Small intestine (tissue), 7 donors: Measurements from ENCODE around the gene SECTM1. TPM values are rescaled to one million over a fixed set of nuclear protein-coding genes. Genes with fewer than 3 reads are reported as not detected.
A peak's percentile ranks its signal among the peaks of the same experiment; 100 is the strongest.

ENCODE experiments used
- DNase-seq, 2 donors: peaks; one replicate each; pipeline versions ENCODE4 v3.0.0 to v3.0.0-alpha.2; 2013
- FAIRE-seq: peaks from 2 replicates; lab custom pipeline; 2012; peaks lifted over from hg19 to GRCh38; lab: Jason Lieb, UNC
- H3K27ac ChIP-seq, 3 donors: one replicate each; pipeline ENCODE4 v1.5.1; 2013; ENCODE audit warnings: low read length in 2 of 3, mild to moderate bottlenecking in 2 of 3, control low read depth in 1 of 3, inconsistent platforms in 1 of 3, low read depth in 1 of 3, moderate library complexity in 1 of 3
- H3K27me3 ChIP-seq, 3 donors: one replicate each; pipeline ENCODE4 v1.6.1; 2013; ENCODE audit warnings: low read length in 3 of 3, inconsistent platforms in 1 of 3; ENCODE audit not compliant: control insufficient read depth in 3 of 3, insufficient read depth in 3 of 3
- H3K36me3 ChIP-seq, 3 donors: one replicate each; pipeline ENCODE4 v1.6.1; 2013; ENCODE audit warnings: low read length in 3 of 3, inconsistent platforms in 1 of 3, low read depth in 1 of 3, mild to moderate bottlenecking in 1 of 3, moderate library complexity in 1 of 3; ENCODE audit not compliant: control insufficient read depth in 3 of 3, insufficient read depth in 2 of 3
- H3K4me1 ChIP-seq, 3 donors: one replicate each; pipeline ENCODE4 v1.6.1; 2013; ENCODE audit warnings: low read length in 2 of 3, inconsistent platforms in 1 of 3, low read depth in 1 of 3, mild to moderate bottlenecking in 1 of 3, moderate library complexity in 1 of 3; ENCODE audit not compliant: control insufficient read depth in 3 of 3, insufficient read depth in 2 of 3
- H3K4me3 ChIP-seq, 3 donors: one replicate each; pipeline ENCODE4 v1.5.1; 2013; ENCODE audit warnings: low read length in 3 of 3, control low read depth in 1 of 3, inconsistent platforms in 1 of 3, low read depth in 1 of 3, mild to moderate bottlenecking in 1 of 3, moderate library complexity in 1 of 3
- H3K9me3 ChIP-seq, 2 donors: one replicate each; pipeline ENCODE4 v1.6.1; 2013; ENCODE audit warnings: low read depth in 1 of 2, low read length in 1 of 2; ENCODE audit not compliant: control insufficient read depth in 2 of 2, insufficient read depth in 1 of 2
- WGBS, 3 donors: extraction: QIAGEN DNeasy Blood & Tissue Kit; methylation state at CpG; one replicate each; pipeline ENCODE4 v1.1.7; 2013; 5-methylcytosine and 5-hydroxymethylcytosine counted together
- polyA plus RNA-seq, 4 donors: library from polyadenylated mRNA; stranded (reverse) in 3 of 4; unstranded in 1 of 4; fragments of 200-250 nt in 3 of 4; fragments of 120-200 nt in 1 of 4; gene quantifications; one replicate each; pipeline versions ENCODE4 v1.2.1 to v1.2.3, GENCODE V29; 2013
- donor health status: healthy with polysubstance abuse.
- donor health status: control.
- donor health status: control.
- donor health status: Bipolar disorder and iron deficiency.
- donor health status: healthy.

SECTM1 gene
- polyA plus RNA-seq, 4 donors, result 13.6 to 81.9 (median 26.1) TPM

GRCh38 chr17:82338858-82339633 is 5.5 kb upstream of the SECTM1 start:
- peak overlapping the region; percentile 37 to 84 (median 65) for H3K27ac ChIP-seq
- H3K4me3 ChIP-seq, result peak overlapping the region in 2 of 3 donors; percentile 32 to 41
- H3K36me3 ChIP-seq, result no peaks in the 10 kb centered on the region
- H3K27me3 ChIP-seq, result peaks cover 0 to 5% (median 0%) of the 10 kb centered on the region in 3 donors
- peak; percentile 84 to 89 for DNase-seq
- peaks cover 0 to 29% (median 5%) of the 10 kb centered on the region in 3 donors for H3K4me1 ChIP-seq
- H3K9me3 ChIP-seq, result peaks cover 0 to 3% of the 10 kb centered on the region in 2 donors
- FAIRE-seq, result no peak
- WGBS, 3 donors, result 7 to 29% (median 23%) methylated on average over 29 of the region's 29 CpGs

GRCh38 chr17:82334622-82335394 is 1.2 kb upstream of the SECTM1 start:
- H3K9me3 ChIP-seq, result no peaks in the 10 kb centered on the region
- H3K27ac ChIP-seq, result peak overlapping the region in 2 of 3 donors; percentile 88 to 93
- peak overlapping the region in 1 of 3 donors; percentile 62 for H3K4me3 ChIP-seq
- H3K27me3 ChIP-seq, result peaks cover 0 to 32% (median 0%) of the 10 kb centered on the region in 3 donors
- H3K36me3 ChIP-seq, result no peaks in the 10 kb centered on the region
- peak; percentile 57 to 64 for DNase-seq
- no peak for FAIRE-seq
- 12 to 13% (median 13%) methylated on average over 16 of the region's 16 CpGs for WGBS, 3 donors
- peaks cover 2 to 60% (median 6%) of the 10 kb centered on the region in 3 donors for H3K4me1 ChIP-seq

GRCh38 chr17:82334204-82334621 is 647 bp upstream of the SECTM1 start:
- no peaks in the 10 kb centered on the region for H3K36me3 ChIP-seq
- H3K9me3 ChIP-seq, result no peaks in the 10 kb centered on the region
- no peak for DNase-seq
- H3K27ac ChIP-seq, result peak overlapping the region in 2 of 3 donors; percentile 88 to 93
- peak overlapping the region in 2 of 3 donors; percentile 57 to 62 for H3K4me3 ChIP-seq
- H3K4me1 ChIP-seq, result peaks cover 4 to 61% (median 7%) of the 10 kb centered on the region in 3 donors
- peaks cover 0 to 32% (median 0%) of the 10 kb centered on the region in 3 donors for H3K27me3 ChIP-seq
- FAIRE-seq, result no peak
- 15 to 48% (median 38%) methylated on average over 22 to 25 of the region's 25 CpGs for WGBS, 3 donors

- Histone ChIP-seq H3K27ac (peak overlapping the region; percentile 37 to 93 (median 53)), H3K27me3 (peaks cover 0 to 32% (median 0%) of the 10 kb centered on the region in 3 donors), H3K4me1 (peaks cover 4 to 64% (median 12%) of the 10 kb centered on the region in 3 donors), H3K4me3 (peak overlapping the region; percentile 38 to 62 (median 57)), H3K9me3 (no peaks in the 10 kb centered on the region), H3K36me3 (no peaks in the 10 kb centered on the region)
- FAIRE-seq, result no peak
- peak; percentile 67 to 69 for DNase-seq
- WGBS, 3 donors, result 2 to 14% (median 7%) methylated on average over 28 to 32 of the region's 32 CpGs
Measured at GRCh38 chr17:82332669-82333278, 792 bp downstream of the SECTM1 start.

GRCh38 chr17:82331345-82331939 is 2.1 kb downstream of the SECTM1 start:
- Histone ChIP-seq H3K36me3 (peaks cover 0 to 2% (median 0%) of the 10 kb centered on the region in 3 donors), H3K9me3 (no peaks in the 10 kb centered on the region), H3K4me3 (peak overlapping the region in 1 of 3 donors; percentile 17), H3K27ac (peak overlapping the region in 1 of 3 donors; percentile 92), H3K27me3 (peaks cover 0 to 28% (median 0%) of the 10 kb centered on the region in 3 donors), H3K4me1 (peaks cover 4 to 72% (median 12%) of the 10 kb centered on the region in 3 donors)
- FAIRE-seq (no peak), DNase-seq (peak in 1 of 2 donors; percentile 40)
- 14 to 82% (median 47%) methylated on average over 25 of the region's 25 CpGs for WGBS, 3 donors

- Histone ChIP-seq H3K4me1 (peaks cover 4 to 74% (median 12%) of the 10 kb centered on the region in 3 donors), H3K36me3 (peaks cover 0 to 5% (median 0%) of the 10 kb centered on the region in 3 donors), H3K4me3 (peak overlapping the region in 1 of 3 donors; percentile 19), H3K27ac (peak overlapping the region in 2 of 3 donors; percentile 71 to 92), H3K27me3 (peaks cover 0 to 27% (median 0%) of the 10 kb centered on the region in 3 donors), H3K9me3 (no peaks in the 10 kb centered on the region)
- DNase-seq, result peak; percentile 51 to 93
- no peak for FAIRE-seq
- WGBS, 3 donors, result 9 to 34% (median 20%) methylated on average over 25 to 28 of the region's 28 CpGs
Measured at GRCh38 chr17:82330322-82331239, 3.0 kb downstream of the SECTM1 start.

- WGBS, 3 donors, result 52 to 74% (median 56%) methylated on average over 16 to 19 of the region's 19 CpGs
- Histone ChIP-seq H3K4me1 (peaks cover 4 to 73% (median 12%) of the 10 kb centered on the region in 3 donors), H3K27me3 (peaks cover 0 to 27% (median 0%) of the 10 kb centered on the region in 3 donors), H3K36me3 (peaks cover 0 to 5% (median 0%) of the 10 kb centered on the region in 3 donors), H3K4me3 (no peak overlapping the region), H3K9me3 (no peaks in the 10 kb centered on the region), H3K27ac (peak overlapping the region in 2 of 3 donors; percentile 71 to 92)
- no peak for DNase-seq
- FAIRE-seq, result no peak
Measured at GRCh38 chr17:82329683-82330321, 3.8 kb downstream of the SECTM1 start.
